Small intestine (tissue), 7 donors: ENCODE measurements around the gene GBA3. TPM values are rescaled to one million over a fixed set of nuclear protein-coding genes. Genes with fewer than 3 reads are reported as not detected.

Source experiments
- DNase-seq, 2 donors: peaks; one replicate each; pipeline versions ENCODE4 v3.0.0 to v3.0.0-alpha.2; 2013
- FAIRE-seq: peaks from 2 replicates; lab custom pipeline; 2012; peaks lifted over from hg19 to GRCh38; lab: Jason Lieb, UNC
- H3K27ac ChIP-seq, 3 donors: one replicate each; pipeline ENCODE4 v1.5.1; 2013; ENCODE audit warnings: low read length in 2 of 3, mild to moderate bottlenecking in 2 of 3, control low read depth in 1 of 3, inconsistent platforms in 1 of 3, low read depth in 1 of 3, moderate library complexity in 1 of 3
- H3K27me3 ChIP-seq, 3 donors: one replicate each; pipeline ENCODE4 v1.6.1; 2013; ENCODE audit warnings: low read length in 3 of 3, inconsistent platforms in 1 of 3; ENCODE audit not compliant: control insufficient read depth in 3 of 3, insufficient read depth in 3 of 3
- H3K36me3 ChIP-seq, 3 donors: one replicate each; pipeline ENCODE4 v1.6.1; 2013; ENCODE audit warnings: low read length in 3 of 3, inconsistent platforms in 1 of 3, low read depth in 1 of 3, mild to moderate bottlenecking in 1 of 3, moderate library complexity in 1 of 3; ENCODE audit not compliant: control insufficient read depth in 3 of 3, insufficient read depth in 2 of 3
- H3K4me1 ChIP-seq, 3 donors: one replicate each; pipeline ENCODE4 v1.6.1; 2013; ENCODE audit warnings: low read length in 2 of 3, inconsistent platforms in 1 of 3, low read depth in 1 of 3, mild to moderate bottlenecking in 1 of 3, moderate library complexity in 1 of 3; ENCODE audit not compliant: control insufficient read depth in 3 of 3, insufficient read depth in 2 of 3
- H3K4me3 ChIP-seq, 3 donors: one replicate each; pipeline ENCODE4 v1.5.1; 2013; ENCODE audit warnings: low read length in 3 of 3, control low read depth in 1 of 3, inconsistent platforms in 1 of 3, low read depth in 1 of 3, mild to moderate bottlenecking in 1 of 3, moderate library complexity in 1 of 3
- H3K9me3 ChIP-seq, 2 donors: one replicate each; pipeline ENCODE4 v1.6.1; 2013; ENCODE audit warnings: low read depth in 1 of 2, low read length in 1 of 2; ENCODE audit not compliant: control insufficient read depth in 2 of 2, insufficient read depth in 1 of 2
- WGBS, 3 donors: extraction: QIAGEN DNeasy Blood & Tissue Kit; methylation state at CpG; one replicate each; pipeline ENCODE4 v1.1.7; 2013; 5-methylcytosine and 5-hydroxymethylcytosine counted together
- polyA plus RNA-seq, 4 donors: library from polyadenylated mRNA; stranded (reverse) in 3 of 4; unstranded in 1 of 4; fragments of 200-250 nt in 3 of 4; fragments of 120-200 nt in 1 of 4; gene quantifications; one replicate each; pipeline versions ENCODE4 v1.2.1 to v1.2.3, GENCODE V29; 2013
- donor health status: healthy with polysubstance abuse.
- donor health status: control.
- donor health status: control.
- donor health status: Bipolar disorder and iron deficiency.
- donor health status: healthy.

The GBA3 gene
- polyA plus RNA-seq, 4 donors: 91.9 to 589 (median 179) TPM

- 15 to 35% (median 29%) methylated on average over 2 of the region's 2 CpGs for WGBS, 3 donors
- H3K4me3 ChIP-seq: no peak overlapping the region
- no peaks in the 10 kb centered on the region for H3K27me3 ChIP-seq
- H3K4me1 ChIP-seq: peaks cover 0 to 21% (median 0%) of the 10 kb centered on the region in 3 donors
- DNase-seq (no peak), FAIRE-seq (no peak)
- H3K9me3 ChIP-seq: no peaks in the 10 kb centered on the region
- H3K27ac ChIP-seq: no peak overlapping the region
- no peaks in the 10 kb centered on the region for H3K36me3 ChIP-seq
These were observed 157.9 kb downstream of the GBA3 start for GRCh38 chr4:22850630-22851029.

- WGBS, 3 donors: 93 to 100% (median 97%) methylated on average over 2 of the region's 2 CpGs
- no peaks in the 10 kb centered on the region for H3K36me3 ChIP-seq
- no peak for FAIRE-seq
- no peak overlapping the region for H3K4me3 ChIP-seq
- H3K27ac ChIP-seq: no peak overlapping the region
- no peaks in the 10 kb centered on the region for H3K4me1 ChIP-seq
- no peaks in the 10 kb centered on the region for H3K27me3 ChIP-seq
- DNase-seq: no peak
- no peaks in the 10 kb centered on the region for H3K9me3 ChIP-seq
These were observed 164.7 kb downstream of the GBA3 start for GRCh38 chr4:22857411-22857810.

- DNase-seq: no peak
- no peaks in the 10 kb centered on the region for H3K27me3 ChIP-seq
These were observed 166.6 kb downstream of the GBA3 start for GRCh38 chr4:22859318-22859717.

More at GRCh38 chr4:22859318-22859717, 166.6 kb downstream of the GBA3 start:
- 33 to 67% (median 53%) methylated on average over 2 of the region's 2 CpGs for WGBS, 3 donors
- Histone ChIP-seq H3K36me3 (no peaks in the 10 kb centered on the region), H3K9me3 (no peaks in the 10 kb centered on the region), H3K27ac (no peak overlapping the region), H3K4me1 (no peaks in the 10 kb centered on the region), H3K4me3 (no peak overlapping the region)
- FAIRE-seq: no peak

Other genes with a start within 250 kb of the GBA3 start
- 10 to 100 TPM; 10.8 to 52.3 (median 11.9) TPM for gene ADGRA3, start 176.9 kb upstream of the GBA3 start, polyA plus RNA-seq